GM18951 (cell line): ENCODE measurements around the gene CER1.

Source experiments
- POLR2A ChIP-seq: IDR thresholded peaks from 4 replicates; pipeline ENCODE4 v1.6.1; 2011; ENCODE audit warnings: mild to moderate bottlenecking; ENCODE audit not compliant: insufficient read length, insufficient read depth; ENCODE audit errors: extremely low read depth
- in situ Hi-C: fragments of 300-500 bp; cut with MboI; formaldehyde crosslinking; loops from one replicate; pipeline ENCODE4 v1.12.0; 2022; ENCODE audit warnings: low sequenced_read_pairs, mixed read lengths, inconsistent platforms; ENCODE audit not compliant: unreplicated experiment

CER1 gene

GRCh38 chr9:14722391-14723035 is at the start of gene CER1:
Gene CER1, minus strand, starts transcription at chr9:14722733. Its CDS starts 61 bp downstream, at chr9:14722672.
- in situ Hi-C loops: no loop called here

DNA sequence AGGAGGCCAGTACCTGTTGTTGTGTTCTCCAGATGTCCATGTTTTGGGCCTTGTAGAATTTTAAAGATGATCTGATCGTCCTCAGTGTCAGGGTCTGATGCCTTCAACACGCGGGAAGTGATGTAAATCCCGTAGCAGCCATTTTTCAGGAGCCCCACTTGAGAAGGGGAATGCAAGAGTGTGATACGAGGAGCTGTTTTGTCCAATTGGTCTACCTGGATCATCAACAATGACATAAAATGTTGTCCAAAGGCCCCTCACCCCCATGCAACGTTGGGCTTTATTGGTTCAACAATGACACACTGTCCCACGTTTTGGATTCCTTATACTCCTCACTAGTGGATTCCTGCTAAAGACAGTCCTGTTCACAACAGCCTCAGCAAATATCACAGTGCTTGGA is 48.1 kb upstream of the CER1 start:
- TF ChIP-seq POLR2A: no peak
- in situ Hi-C loops: loop anchor here (10.0 kb wide), 1 partner anchor 306 kb away; no protein-coding TSS in a partner anchor

More at GRCh38 chr9:14722391-14723035, at the start of gene CER1:
- no peak for TF ChIP-seq POLR2A

GRCh38 chr9:14769230-14769571 is 46.7 kb upstream of the CER1 start:
- no peak for TF ChIP-seq POLR2A
- in situ Hi-C loops: loop anchor here (10.0 kb wide), 1 partner anchor 154 kb away; no protein-coding TSS in a partner anchor

- in situ Hi-C loops: loop anchor here (10.0 kb wide), 1 partner anchor 154 kb away; no protein-coding TSS in a partner anchor
- TF ChIP-seq POLR2A: no peak
Observed at GRCh38 chr9:14768405-14769229, 46.1 kb upstream of the CER1 start.

DNA sequence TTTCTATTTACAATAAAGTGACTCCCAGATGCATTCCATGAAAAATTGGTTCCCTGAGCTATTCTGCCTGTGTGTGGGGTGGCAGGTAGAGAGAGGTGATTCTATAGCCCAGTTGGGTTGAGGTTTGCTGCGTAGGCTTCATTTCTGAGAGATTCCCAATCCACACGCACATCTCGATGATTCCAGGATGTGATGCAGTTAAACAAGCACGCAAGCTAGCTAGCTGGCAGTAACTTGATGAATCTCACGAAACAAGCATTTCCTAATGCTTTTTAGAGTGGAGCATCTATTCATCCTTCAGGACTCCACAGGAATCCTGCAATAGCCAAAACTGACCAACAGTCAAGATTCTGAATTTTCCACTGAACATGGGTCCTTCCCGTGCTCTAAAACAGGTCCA is 43.8 kb upstream of the CER1 start:
- in situ Hi-C loops: loop anchor here (10.0 kb wide), 1 partner anchor 151 kb away; no protein-coding TSS in a partner anchor
- TF ChIP-seq POLR2A: no peak

DNA sequence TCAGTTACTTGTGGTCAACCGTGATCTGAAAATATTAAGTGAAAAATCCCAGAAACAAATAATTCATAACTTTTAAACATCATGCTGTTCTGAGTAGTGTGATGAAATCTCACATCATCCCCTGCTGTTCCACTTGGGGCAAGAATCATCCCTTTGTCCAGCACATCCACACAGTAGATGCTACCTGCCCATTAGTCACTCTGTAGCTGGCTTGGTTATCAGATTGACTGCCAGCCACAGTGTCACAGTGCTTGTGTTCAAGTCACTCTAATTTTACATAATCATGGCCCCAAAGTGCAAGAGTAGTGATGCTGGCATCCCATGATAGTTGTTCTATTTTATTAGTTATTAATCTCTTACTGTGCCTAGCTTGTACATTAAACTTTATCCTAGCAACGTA is 39.1 kb upstream of the CER1 start:
- in situ Hi-C loops: loop anchor here (10.0 kb wide), 1 partner anchor 147 kb away; no protein-coding TSS in a partner anchor

DNA sequence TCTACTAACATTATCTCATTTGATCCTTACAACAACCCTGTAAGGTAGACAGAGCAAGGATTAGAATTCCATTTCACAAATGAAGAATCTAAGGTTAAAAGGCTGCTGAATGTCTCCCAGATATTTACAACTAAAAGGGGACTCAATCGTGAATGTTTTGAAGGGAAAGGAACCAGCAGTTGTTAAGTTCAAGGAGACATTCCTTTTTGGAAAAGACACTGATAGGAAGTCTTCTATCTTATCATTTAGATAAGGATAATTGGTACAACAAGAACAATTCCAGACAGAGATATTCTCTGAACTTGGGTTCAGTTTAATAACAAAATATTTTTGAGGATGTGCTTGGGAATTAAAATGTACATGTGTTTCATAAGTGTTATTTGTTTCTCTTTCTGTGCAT is 37.5 kb upstream of the CER1 start:
- TF ChIP-seq POLR2A: no peak
- in situ Hi-C loops: loop anchor here (10.0 kb wide), 1 partner anchor 145 kb away; no protein-coding TSS in a partner anchor

More for the DNA sequence above, 39.1 kb upstream of the CER1 start:
- no peak for TF ChIP-seq POLR2A

- in situ Hi-C loops: no loop called here
- TF ChIP-seq POLR2A: no peak
Observed at GRCh38 chr9:14756291-14756690, 33.8 kb upstream of the CER1 start.

GRCh38 chr9:14752871-14753270 is 30.3 kb upstream of the CER1 start:
- in situ Hi-C loops: no loop called here
- no peak for TF ChIP-seq POLR2A

DNA sequence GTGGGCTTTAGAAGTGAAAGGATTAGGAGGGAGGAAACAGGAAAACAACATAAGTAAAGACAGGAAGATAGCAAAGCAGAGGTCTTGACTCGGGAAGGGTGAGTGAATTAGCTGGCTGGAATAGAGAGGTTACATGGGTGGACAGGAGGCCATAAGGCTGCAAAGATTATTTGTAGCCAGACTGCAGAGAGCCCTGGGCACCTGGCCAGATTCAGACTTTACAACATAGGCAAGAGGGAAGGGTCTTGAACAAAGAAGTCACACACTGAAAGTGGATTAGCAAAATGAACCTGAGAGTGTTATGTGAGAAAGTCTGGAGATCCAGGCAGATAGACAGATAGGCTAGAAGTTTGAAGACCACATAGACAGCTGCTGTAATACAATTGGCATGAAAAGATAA is 29.7 kb upstream of the CER1 start:
- in situ Hi-C loops: no loop called here
- TF ChIP-seq POLR2A: no peak

GRCh38 chr9:14750821-14751220 is 28.3 kb upstream of the CER1 start:
- no peak for TF ChIP-seq POLR2A
- in situ Hi-C loops: no loop called here

- in situ Hi-C loops: no loop called here
- TF ChIP-seq POLR2A: no peak
Observed at GRCh38 chr9:14749741-14750211, 27.2 kb upstream of the CER1 start.

GRCh38 chr9:14748373-14748772 is 25.8 kb upstream of the CER1 start:
- in situ Hi-C loops: no loop called here
- no peak for TF ChIP-seq POLR2A
